Tibial nerve (tissue), 4 donors: Measurements from ENCODE around the gene ACTR6. TPM values are rescaled to one million over a fixed set of nuclear protein-coding genes. Genes with fewer than 3 reads are reported as not detected.
A peak's percentile ranks its signal among the peaks of the same experiment; 100 is the strongest.

Experiments used
- DNase-seq, 2 donors: peaks; one replicate each; pipeline ENCODE4 v3.0.0-alpha.2; 2019; ENCODE audit warnings: low spot score in 2 of 2
- H3K27ac ChIP-seq, 4 donors: fragments of 200-600 bp; sonication (generic) in 3 of 4; one replicate each; pipeline ENCODE4 v1.5.1; 2017 to 2019; ENCODE audit warnings: mild to moderate bottlenecking in 1 of 4
- H3K27me3 ChIP-seq, 2 donors: fragments of 200-600 bp; sonication (generic) in 1 of 2; one replicate each; pipeline versions ENCODE4 v1.5.1 to v1.6.0; 2017 to 2019
- H3K36me3 ChIP-seq, 3 donors: fragments of 200-600 bp; sonication (generic); one replicate each; pipeline ENCODE4 v1.5.1; 2018 to 2019
- H3K4me1 ChIP-seq, 4 donors: fragments of 200-600 bp; sonication (generic) in 3 of 4; one replicate each; pipeline ENCODE4 v1.5.1; 2017 to 2019
- H3K4me3 ChIP-seq, 4 donors: fragments of 200-600 bp; sonication (generic) in 3 of 4; one replicate each; pipeline ENCODE4 v1.5.1; 2017 to 2019; ENCODE audit warnings: mild to moderate bottlenecking in 1 of 4, moderate library complexity in 1 of 4
- H3K9me3 ChIP-seq, 4 donors: fragments of 200-600 bp; sonication (generic) in 3 of 4; one replicate each; pipeline ENCODE4 v1.5.1; 2017 to 2019
- EP300 ChIP-seq, 2 donors: sonication (generic); formaldehyde crosslinking; IDR thresholded peaks; one replicate each; pipeline ENCODE4 v1.6.1; 2017; ENCODE audit warnings: antibody characterized with exemption in 2 of 2, mild to moderate bottlenecking in 1 of 2
- POLR2A ChIP-seq, 2 donors: fragments of 450-650 bp; IDR thresholded peaks; one replicate each; pipeline ENCODE4 v1.6.1; 2017; ENCODE audit warnings: antibody characterized with exemption in 2 of 2, mild to moderate bottlenecking in 2 of 2, moderate library complexity in 2 of 2
- WGBS, 2 donors: methylation state at CpG; one replicate each; pipeline ENCODE4 v1.1.5; 2018; 5-methylcytosine and 5-hydroxymethylcytosine counted together
- total RNA-seq, 4 donors: library from RNA; depleted of rRNA; stranded (reverse); fragments of >200 nt; gene quantifications; one replicate each; pipeline ENCODE4 v1.1.0, GENCODE V29; 2016
- TF ChIP-seq, protein P1 (sequence below), 5 experiments: fragments of 200-600 bp in 3 of 5; fragments of 450-650 bp in 2 of 5; sonication (generic) in 3 of 5; IDR thresholded peaks; one replicate each; pipeline ENCODE4 v1.5.1; 2016 to 2019; ENCODE audit warnings: antibody characterized with exemption in 5 of 5, mild to moderate bottlenecking in 3 of 5, moderate library complexity in 2 of 5

The ACTR6 gene
- total RNA-seq, 4 donors from 2014 or later = 11.1 to 19.5 (median 15.5) TPM

GRCh38 chr12:100266585-100266834 lies 65.9 kb downstream of the ACTR6 start:
- TF ChIP-seq EP300 (IDR thresholded peaks at IDR 0.05) = no peak
- TF ChIP-seq, protein P1, sequence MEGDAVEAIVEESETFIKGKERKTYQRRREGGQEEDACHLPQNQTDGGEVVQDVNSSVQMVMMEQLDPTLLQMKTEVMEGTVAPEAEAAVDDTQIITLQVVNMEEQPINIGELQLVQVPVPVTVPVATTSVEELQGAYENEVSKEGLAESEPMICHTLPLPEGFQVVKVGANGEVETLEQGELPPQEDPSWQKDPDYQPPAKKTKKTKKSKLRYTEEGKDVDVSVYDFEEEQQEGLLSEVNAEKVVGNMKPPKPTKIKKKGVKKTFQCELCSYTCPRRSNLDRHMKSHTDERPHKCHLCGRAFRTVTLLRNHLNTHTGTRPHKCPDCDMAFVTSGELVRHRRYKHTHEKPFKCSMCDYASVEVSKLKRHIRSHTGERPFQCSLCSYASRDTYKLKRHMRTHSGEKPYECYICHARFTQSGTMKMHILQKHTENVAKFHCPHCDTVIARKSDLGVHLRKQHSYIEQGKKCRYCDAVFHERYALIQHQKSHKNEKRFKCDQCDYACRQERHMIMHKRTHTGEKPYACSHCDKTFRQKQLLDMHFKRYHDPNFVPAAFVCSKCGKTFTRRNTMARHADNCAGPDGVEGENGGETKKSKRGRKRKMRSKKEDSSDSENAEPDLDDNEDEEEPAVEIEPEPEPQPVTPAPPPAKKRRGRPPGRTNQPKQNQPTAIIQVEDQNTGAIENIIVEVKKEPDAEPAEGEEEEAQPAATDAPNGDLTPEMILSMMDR (IDR thresholded peaks at IDR 0.05) = no peak
- TF ChIP-seq POLR2A (IDR thresholded peaks at IDR 0.05) = no peak

GRCh38 chr12:100266835-100267602 lies 66.4 kb downstream of the ACTR6 start, which contains the start of the genes DEPDC4 and SCYL2:
DEPDC4 (minus strand) TSS chr12:100267079; CDS start chr12:100267076, 3 bp downstream.
SCYL2 (plus strand) TSS chr12:100267177; CDS start chr12:100282971, 15,794 bp downstream.
- no peaks in the 10 kb centered on the region for H3K9me3 ChIP-seq
- peak; percentile 93 for DNase-seq

More at GRCh38 chr12:100266585-100266834, 65.9 kb downstream of the ACTR6 start:
- WGBS, 2 donors = 2% methylated on average over 6 of the region's 6 CpGs
- Histone ChIP-seq H3K27me3 (no peaks in the 10 kb centered on the region), H3K27ac (peak overlapping the region; percentile 88 to 98 (median 96)), H3K9me3 (no peaks in the 10 kb centered on the region), H3K36me3 (no peaks in the 10 kb centered on the region), H3K4me3 (peak overlapping the region; percentile 69 to 93 (median 85)), H3K4me1 (peaks cover 0 to 41% (median 22%) of the 10 kb centered on the region in 4 donors)
- peak; percentile 89 to 96 for DNase-seq

GRCh38 chr12:100267603-100268281 lies 67.1 kb downstream of the ACTR6 start:
- 1% methylated on average over 32 to 33 of the region's 33 CpGs for WGBS, 2 donors
- Histone ChIP-seq H3K4me1 (peaks cover 0 to 49% (median 25%) of the 10 kb centered on the region in 4 donors), H3K27ac (peak overlapping the region; percentile 88 to 98 (median 96)), H3K27me3 (no peaks in the 10 kb centered on the region), H3K36me3 (no peaks in the 10 kb centered on the region), H3K9me3 (no peaks in the 10 kb centered on the region), H3K4me3 (peak overlapping the region; percentile 69 to 93 (median 85))
- TF ChIP-seq POLR2A (IDR thresholded peaks at IDR 0.05) = no peak
- no peak for TF ChIP-seq EP300 (IDR thresholded peaks at IDR 0.05)
- TF ChIP-seq, protein P1 (IDR thresholded peaks at IDR 0.05) = no peak
- peak in 1 of 2 donors; percentile 10 for DNase-seq

More at GRCh38 chr12:100266835-100267602, 66.4 kb downstream of the ACTR6 start, which contains the start of the genes DEPDC4 and SCYL2:
- H3K4me1 ChIP-seq = peaks cover 0 to 46% (median 25%) of the 10 kb centered on the region in 4 donors
- H3K36me3 ChIP-seq = no peaks in the 10 kb centered on the region
- peak within 1 kb of the TSS; percentile 88 to 98 (median 96) for H3K27ac ChIP-seq
- no peaks in the 10 kb centered on the region for H3K27me3 ChIP-seq
- 0 to 1% methylated on average over 42 to 61 of the region's 62 CpGs for WGBS, 2 donors
- TF ChIP-seq, protein P1 (IDR thresholded peaks at IDR 0.05) = peak in 3 of 5 experiments; percentile 16 to 19 (median 18)
- TF ChIP-seq EP300 (IDR thresholded peaks at IDR 0.05) = peak; percentile 79 to 89
- peak; percentile 57 to 86 for TF ChIP-seq POLR2A (IDR thresholded peaks at IDR 0.05)
- H3K4me3 ChIP-seq = peak within 1 kb of the TSS; percentile 69 to 93 (median 85)

GRCh38 chr12:100268835-100269564 lies 68.4 kb downstream of the ACTR6 start:
- peak overlapping the region in 2 of 4 donors; percentile 80 to 90 for H3K4me3 ChIP-seq
- no peak for TF ChIP-seq EP300 (IDR thresholded peaks at IDR 0.05)
- TF ChIP-seq, protein P1 (IDR thresholded peaks at IDR 0.05) = no peak
- no peak for TF ChIP-seq POLR2A (IDR thresholded peaks at IDR 0.05)

More at GRCh38 chr12:100268835-100269564, 68.4 kb downstream of the ACTR6 start:
- H3K27ac ChIP-seq = peak overlapping the region in 2 of 4 donors; percentile 36 to 96
- H3K9me3 ChIP-seq = no peaks in the 10 kb centered on the region
- peaks cover 0 to 59% (median 25%) of the 10 kb centered on the region in 4 donors for H3K4me1 ChIP-seq
- H3K27me3 ChIP-seq = no peaks in the 10 kb centered on the region
- H3K36me3 ChIP-seq = no peaks in the 10 kb centered on the region
- 51 to 53% methylated on average over 5 of the region's 5 CpGs for WGBS, 2 donors
- DNase-seq = no peak
